RWPE1 (cell line): Measurements from ENCODE around the gene ABHD17C.

Source experiments
- CTCF ChIA-PET: fragments of 350-600 bp; sonication (Branson Sonifier 250); formaldehyde crosslinking; extraction: SDS; loops from one replicate; lab custom pipeline; 2021; lab: Yijun Ruan, JAX
- POLR2A ChIA-PET: fragments of 400-600 bp; formaldehyde crosslinking; extraction: SDS; loops from one replicate; lab custom pipeline; 2020; ENCODE audit warnings: antibody characterized with exemption; ENCODE audit not compliant: low non-redundant PET; lab: Yijun Ruan, JAX
- DNase-seq: peaks from one replicate; pipeline ENCODE4 v3.0.0; 2012; ENCODE audit warnings: low spot score
- H3K27ac ChIP-seq: fragments of 450-650 bp; 2 replicates; pipeline ENCODE4 v1.5.1; 2017
- TF ChIP-seq, protein P1 (sequence below): fragments of 450-650 bp; conservative IDR thresholded peaks from 2 replicates; pipeline ENCODE4 v1.5.1; 2017; ENCODE audit warnings: low read depth, mild to moderate bottlenecking

ABHD17C gene

DNA sequence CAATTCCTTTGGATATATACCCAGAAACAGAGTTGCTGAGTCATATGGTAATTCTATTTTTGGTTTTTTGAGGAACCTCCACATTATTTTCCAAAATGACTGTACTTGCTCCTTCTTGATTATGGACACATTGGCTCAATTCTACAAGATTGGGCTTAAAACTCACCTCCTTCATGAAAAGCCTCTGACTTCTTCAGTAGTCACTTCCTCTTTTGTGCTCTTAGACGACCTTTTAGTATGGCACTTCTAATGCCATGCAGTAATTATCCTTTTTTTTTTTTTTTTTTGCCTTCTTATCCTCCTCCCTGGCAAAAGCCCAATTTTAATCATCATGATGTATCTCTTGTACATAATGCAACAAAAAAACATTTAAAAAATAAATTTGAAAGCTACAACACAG is 33.0 kb upstream of the ABHD17C start:
- no peak overlapping the region for H3K27ac ChIP-seq
- ChIA-PET CTCF (interaction anchor here (0.9 kb wide), 1 partner anchor 94 kb away, joined by 3 read pairs; no protein-coding TSS in a partner anchor), POLR2A (no interaction called here)
- TF ChIP-seq, protein P1, sequence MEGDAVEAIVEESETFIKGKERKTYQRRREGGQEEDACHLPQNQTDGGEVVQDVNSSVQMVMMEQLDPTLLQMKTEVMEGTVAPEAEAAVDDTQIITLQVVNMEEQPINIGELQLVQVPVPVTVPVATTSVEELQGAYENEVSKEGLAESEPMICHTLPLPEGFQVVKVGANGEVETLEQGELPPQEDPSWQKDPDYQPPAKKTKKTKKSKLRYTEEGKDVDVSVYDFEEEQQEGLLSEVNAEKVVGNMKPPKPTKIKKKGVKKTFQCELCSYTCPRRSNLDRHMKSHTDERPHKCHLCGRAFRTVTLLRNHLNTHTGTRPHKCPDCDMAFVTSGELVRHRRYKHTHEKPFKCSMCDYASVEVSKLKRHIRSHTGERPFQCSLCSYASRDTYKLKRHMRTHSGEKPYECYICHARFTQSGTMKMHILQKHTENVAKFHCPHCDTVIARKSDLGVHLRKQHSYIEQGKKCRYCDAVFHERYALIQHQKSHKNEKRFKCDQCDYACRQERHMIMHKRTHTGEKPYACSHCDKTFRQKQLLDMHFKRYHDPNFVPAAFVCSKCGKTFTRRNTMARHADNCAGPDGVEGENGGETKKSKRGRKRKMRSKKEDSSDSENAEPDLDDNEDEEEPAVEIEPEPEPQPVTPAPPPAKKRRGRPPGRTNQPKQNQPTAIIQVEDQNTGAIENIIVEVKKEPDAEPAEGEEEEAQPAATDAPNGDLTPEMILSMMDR, result no peak
- no peak for DNase-seq

DNA sequence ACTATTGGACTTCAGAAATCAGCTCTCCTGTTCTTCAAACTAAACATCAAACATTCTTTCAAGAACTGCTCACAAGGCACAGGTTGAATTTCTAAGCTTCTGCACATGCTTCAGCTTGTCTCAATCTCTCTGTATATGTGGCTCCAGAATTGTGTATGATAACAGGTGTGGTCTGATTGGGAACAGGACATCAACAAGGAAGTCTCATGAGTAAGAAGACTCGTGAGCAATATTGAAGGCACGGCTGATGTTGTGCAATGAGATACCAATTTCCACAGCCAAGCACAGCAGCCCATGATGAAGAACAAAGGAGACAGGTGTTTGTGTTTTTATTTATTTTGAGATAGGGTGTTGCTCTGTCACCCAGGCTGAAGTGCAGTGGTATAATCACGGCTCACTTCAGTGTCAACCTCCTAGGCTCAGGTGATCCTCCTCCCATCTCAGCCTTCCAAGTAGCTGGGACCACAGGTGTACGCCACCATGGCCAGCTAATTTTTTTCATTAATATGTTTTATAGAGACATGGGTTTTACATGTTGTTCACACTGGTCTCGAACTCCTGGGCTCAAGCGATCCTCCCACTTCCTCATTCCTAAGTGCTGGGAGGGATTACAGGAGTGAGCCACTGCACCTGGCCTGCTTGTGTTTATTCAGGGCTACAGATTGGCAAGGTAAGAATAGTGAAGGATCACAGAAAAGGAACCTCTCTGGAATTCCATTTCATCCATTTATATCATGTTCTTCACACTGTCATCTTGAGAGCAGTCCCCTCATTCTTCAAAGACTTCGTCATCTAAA is 32.2 kb upstream of the ABHD17C start:
- peak; percentile 76 for DNase-seq
- CTCF ChIA-PET, result interaction anchor here (0.6 to 1.0 kb wide), 3 partner anchors 12 to 95 kb away, joined by 3 to 6 read pairs (median 3); partner anchors contain the start of gene ABHD17C
- H3K27ac ChIP-seq, result no peak overlapping the region
- POLR2A ChIA-PET, result no interaction called here
- TF ChIP-seq, protein P1, result no peak

DNA sequence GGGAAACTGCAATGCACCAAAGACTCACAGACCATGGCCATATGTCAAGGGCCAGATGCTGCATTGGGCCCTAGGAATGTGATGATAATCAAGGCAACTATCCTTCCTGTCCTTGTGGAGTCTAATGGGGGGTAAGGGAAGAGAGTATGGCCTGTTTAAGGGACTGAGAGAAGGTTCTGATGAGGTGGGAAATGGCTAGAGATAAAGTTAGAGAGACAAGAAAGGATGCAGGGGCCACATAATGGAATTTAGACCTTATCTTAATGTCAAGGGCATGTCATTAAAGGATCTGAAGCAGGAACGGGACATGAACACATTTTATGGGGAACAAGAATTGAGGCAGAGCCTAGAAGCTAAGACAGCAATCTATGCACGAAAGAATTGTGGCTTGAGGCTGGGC is 30.0 kb upstream of the ABHD17C start:
- H3K27ac ChIP-seq, result no peak overlapping the region
- DNase-seq, result no peak
- TF ChIP-seq, protein P1, result no peak
- CTCF ChIA-PET, result interaction anchor here (1.0 kb wide), 1 partner anchor 10 kb away, joined by 3 read pairs; no protein-coding TSS in a partner anchor
- POLR2A ChIA-PET, result no interaction called here

DNA sequence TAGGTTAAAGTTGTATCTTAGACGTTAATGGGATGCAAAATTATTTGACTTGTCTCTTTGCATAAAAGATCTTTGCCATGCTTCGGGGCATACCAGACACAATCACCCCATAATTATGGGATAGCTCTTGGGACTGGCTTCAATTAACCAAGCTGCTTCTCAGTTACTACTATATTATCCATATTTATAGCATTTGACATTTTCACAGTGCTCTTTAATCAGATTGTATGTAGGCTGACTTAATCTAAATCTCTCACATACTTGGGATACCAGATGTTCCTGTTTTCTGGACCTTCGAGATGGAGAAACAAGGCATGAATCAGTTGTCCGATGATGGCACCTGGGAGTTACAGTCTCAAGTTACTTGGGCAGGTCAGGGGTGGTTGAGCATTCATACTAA is 27.2 kb upstream of the ABHD17C start:
- ChIA-PET CTCF (no interaction called here), POLR2A (no interaction called here)
- DNase-seq, result no peak
- TF ChIP-seq, protein P1, result no peak
- no peak overlapping the region for H3K27ac ChIP-seq

DNA sequence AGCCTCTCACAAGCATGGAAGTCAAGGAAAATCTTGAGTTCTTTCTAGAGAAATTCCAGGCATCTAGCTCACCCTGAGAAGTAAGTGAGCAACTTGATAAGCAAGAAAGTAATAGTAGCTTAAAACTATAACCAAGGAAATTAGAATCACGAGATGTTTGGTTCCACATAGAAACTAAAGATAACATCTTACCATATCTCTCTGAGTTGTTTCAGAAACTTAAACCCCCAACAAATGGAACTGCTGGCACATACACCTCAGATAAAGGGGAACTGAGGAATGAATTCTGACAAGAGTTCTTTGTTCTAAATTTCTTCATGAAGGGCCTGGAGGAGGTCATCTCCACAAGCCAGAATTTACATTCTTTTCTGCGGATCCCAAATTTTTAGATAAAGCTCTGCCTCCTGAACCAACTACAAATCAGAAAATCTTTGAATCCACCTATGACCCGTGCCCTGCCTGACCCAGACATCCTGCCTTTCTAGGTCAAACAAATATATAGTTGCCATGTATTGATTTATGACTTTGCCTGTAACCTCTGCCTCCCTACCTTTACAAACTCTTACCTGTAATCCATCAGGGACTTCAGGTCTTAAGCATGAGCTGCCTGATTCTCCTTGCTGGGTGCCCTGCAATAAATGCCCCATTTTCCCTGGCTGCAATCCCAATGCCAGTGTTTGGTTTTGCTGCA is 26.4 kb upstream of the ABHD17C start:
- POLR2A ChIA-PET, result no interaction called here
- no peak overlapping the region for H3K27ac ChIP-seq
- CTCF ChIA-PET, result no interaction called here
- no peak for DNase-seq
- TF ChIP-seq, protein P1, result no peak

DNA sequence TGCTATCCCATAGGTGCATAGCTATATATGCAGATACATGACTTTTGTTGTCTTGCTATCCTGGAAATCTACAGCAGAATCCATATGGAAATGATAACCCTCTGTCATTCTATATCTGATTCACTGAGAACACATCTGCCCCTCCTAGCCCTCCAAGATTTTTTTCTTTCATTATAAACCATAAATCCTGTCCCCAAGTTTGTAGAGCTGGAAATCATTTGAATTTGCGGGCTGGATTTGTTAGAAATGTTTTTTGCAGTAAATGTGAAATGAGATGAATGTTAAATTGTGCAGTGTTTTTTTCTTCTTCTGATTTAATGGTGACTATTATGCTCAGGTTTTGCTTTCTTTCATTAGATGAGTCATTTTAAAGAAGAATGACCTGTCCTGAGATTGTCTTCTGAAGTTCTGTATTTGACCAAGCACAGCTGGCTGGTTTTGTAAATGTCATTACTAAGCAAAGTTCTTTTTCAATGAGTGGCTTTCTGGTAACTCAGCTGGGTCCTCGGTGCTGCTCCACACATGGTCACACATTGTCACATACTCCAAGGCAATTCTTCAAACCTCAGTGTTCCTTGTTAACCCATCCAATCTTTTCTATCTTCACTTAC is 25.3 kb upstream of the ABHD17C start:
- H3K27ac ChIP-seq, result no peak overlapping the region
- TF ChIP-seq, protein P1, result no peak
- ChIA-PET POLR2A (no interaction called here), CTCF (interaction anchor here (0.7 to 0.9 kb wide), 2 partner anchors 10 to 101 kb away, joined by 5 to 10 read pairs; no protein-coding TSS in a partner anchor)
- DNase-seq, result no peak
